Brain pericyte (primary cell): ENCODE measurements around the gene BPIFB6.

Source experiments
- DNase-seq: peaks from one replicate; pipeline ENCODE4 v3.0.0-alpha.2; 2012; ENCODE audit warnings: low read depth, low spot score

Gene BPIFB6

GRCh38 chr20:33031531-33031930 lies at the start of gene BPIFB6:
Gene BPIFB6 (plus strand): TSS chr20:33031648. CDS start chr20:33031648, 0 bp downstream.
- DNase-seq, result no peak

DNA sequence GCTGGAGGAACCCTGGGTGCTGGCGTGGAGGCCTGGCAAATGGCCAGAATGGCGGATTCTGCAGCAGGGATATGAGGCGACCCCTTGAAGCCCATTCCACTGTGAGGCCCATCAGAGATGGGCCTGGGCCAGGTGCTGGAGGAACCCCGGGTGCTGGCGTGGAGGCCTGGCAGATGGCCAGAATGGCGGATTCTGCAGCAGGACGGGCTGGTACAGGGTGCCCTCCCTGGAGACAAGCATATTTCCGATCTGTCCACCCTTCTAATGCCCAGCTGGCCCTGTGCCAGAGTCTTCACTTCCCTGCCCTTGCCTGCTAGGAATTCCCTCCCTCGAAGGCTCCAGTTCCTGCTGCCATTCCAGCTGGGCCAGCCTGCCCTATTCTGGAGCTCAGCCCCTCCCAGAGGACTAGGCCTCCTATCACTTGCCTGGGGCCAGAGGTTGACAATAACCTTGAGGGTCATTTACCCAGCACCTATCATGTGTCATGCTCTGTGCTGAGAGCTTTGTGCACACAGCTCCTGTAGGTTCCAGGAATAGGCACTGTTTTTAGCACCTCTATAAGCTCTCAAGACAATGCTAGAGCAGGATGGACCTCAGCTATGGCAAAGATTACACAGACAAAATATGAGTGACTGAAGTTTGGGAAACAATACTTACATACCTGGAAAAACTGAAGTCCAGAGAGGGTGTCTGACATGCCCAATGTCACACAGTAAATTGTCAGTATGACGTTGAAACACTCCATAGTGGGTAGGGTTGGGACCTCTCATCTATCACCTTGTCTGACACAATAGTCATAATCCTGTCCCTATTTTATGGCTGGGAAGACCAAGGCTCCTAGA lies 48.6 kb upstream of the BPIFB6 start:
- DNase-seq, result no peak

DNA sequence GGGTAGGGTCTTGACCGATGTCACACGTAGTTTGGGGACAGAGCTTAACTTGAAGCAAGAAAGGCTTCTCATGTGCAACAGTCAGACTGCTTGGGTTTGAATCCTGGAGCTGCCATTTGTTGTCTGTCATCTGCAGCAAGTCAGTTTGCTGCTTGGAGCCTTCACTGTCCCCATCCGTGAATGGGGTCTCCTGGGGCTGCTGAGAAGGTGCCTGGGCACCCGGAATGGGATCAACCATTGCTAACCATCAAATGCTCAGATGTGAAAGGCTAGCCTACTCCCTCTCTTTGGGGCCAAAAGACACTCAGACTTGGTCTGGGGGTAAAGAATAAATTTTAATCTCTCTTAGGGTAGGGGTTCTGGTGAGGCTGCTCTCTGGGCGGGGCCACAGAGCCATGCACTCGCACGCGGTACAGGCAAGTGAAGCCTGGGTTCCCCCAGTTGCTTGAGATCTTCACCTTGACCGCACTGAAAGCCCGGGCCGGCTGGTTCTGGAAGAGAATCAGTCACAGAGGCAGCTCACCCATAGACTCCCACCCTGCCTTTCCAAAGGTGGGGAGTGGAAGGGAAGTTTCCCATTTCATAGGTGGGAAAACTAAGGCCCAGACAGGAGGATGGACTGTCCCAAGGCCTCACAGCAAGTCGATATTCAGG lies 47.9 kb upstream of the BPIFB6 start:
- DNase-seq, result no peak

- no peak for DNase-seq
Observed at GRCh38 chr20:32984196-32984595, 47.3 kb upstream of the BPIFB6 start.

DNA sequence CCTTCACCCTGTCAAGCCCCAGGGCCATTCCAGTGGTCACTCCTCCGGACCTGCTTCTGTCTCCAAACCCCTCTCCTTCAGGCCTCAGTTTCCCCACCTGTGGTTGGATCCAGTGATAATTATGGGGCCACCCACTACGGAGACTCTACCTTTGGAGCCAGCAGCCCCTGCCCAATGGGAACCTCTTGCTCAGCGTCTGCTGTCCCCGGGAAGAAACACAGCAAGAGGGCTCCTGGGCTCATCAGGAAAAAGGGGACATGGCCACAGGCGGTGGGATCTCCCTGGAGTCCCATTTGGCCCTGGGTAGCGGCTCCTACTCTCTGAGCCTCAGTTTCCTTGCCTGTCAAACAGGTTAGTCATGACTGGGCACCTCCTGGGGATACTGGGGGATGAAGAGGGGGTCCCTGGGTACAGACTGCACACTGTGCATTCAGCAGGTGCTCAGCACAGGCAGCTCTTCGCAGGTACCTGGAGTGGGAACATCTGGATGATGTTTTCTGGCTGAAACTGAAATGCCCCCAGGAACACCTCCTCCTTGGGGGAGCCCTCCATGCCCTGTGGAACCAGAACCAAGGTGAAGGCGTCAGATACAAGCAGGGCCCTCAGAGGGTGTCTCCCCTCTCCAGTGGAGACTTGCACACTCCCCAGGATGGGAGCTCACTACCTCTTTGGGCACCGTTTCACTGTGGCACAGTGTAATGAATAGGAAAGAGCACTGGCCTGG lies 46.7 kb upstream of the BPIFB6 start:
- DNase-seq, result no peak

DNA sequence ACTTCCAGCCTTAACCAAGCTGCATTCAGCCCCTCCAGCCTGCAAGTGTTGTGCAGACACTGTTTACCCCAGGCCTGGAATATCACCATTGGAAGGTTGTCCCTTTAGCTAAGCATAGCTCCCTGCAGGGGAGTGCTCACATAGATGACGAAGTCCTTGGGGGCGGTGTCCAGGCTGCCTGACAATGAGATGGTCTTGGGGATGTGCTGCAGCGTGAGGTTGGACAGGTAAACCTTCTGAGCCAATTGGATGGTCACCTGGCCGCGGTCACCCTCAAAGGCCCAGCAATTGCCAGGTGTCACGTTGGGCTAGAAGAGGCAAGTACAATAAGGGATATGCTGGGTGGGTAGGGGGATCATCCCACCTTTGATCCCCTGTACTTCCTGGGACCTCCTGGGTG lies 45.9 kb upstream of the BPIFB6 start:
- no peak for DNase-seq

DNA sequence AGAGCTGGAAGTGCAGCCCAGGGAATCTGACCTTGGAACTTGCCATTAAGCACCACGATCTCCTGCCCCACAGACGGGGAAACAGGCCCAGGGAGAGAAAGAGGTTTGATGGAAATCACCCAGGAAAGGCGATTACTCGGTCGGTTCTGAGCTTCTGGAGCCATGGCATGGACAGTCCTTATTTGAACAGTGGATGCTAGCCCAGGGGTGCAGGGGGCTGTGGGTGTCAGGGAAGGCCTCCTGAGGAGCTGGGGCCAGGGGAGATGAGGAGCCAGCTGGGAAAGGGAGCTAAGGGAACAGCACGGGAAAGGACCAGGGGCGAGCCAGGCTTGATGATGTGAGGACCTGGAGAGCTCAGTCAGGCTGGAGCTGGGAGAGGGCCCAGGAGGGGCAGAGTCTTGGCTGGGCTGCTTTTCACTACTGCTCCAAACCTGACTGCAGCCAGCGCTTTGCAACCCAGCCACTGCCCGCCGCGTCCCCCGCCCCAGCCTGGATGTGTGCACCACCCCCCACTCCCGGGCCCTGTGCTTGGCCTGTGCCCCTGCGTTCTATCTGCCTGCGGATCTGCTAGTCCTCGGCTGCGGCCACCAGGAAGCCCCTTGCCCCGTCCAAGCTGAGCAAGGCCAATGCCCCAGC lies 45.0 kb upstream of the BPIFB6 start:
- DNase-seq, result no peak

- no peak for DNase-seq
Observed at GRCh38 chr20:32987044-32987825, 44.2 kb upstream of the BPIFB6 start.

- DNase-seq, result no peak
Observed at GRCh38 chr20:32988008-32988407, 43.4 kb upstream of the BPIFB6 start.

GRCh38 chr20:32989507-32990283 lies 41.8 kb upstream of the BPIFB6 start:
- DNase-seq, result no peak

DNA sequence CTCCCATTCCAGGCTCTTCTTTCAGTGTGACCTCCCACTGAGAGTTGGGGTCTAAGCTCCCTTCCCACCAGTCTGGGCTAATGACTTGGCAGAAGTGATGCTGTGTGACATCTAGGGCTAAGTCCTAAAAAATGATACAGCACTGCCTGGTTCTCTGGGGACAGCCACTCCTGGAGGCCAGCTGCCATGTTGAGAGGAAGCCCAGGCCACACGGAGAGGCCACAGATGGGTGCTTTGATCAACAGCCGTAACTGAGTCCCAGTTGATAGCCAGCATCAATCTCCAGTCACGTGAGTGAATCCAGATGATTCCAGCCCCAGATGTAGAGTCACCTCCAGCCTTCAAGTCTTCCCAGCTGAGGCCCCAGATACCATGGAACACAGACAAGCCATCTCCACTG lies 41.0 kb upstream of the BPIFB6 start:
- DNase-seq, result no peak

DNA sequence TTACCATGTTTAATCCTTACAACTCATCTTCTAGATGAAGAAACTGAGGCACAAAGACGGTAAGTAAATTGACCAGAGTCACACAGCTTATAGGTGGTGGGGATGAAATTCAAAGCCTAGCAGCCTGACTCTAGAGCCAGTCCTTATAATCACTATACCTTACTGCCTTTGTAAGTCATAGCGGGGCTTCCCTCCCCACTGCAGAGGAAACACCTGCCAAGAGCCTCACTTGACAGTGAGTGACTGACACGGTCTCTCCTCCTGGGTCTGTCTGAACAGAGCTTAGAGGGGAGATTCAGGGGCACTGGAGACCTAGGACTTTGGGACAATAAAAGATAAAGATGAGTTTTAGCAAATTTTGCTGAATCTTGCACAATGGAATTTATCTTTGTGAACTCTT lies 40.1 kb upstream of the BPIFB6 start:
- no peak for DNase-seq

GRCh38 chr20:32991792-32992641 lies 39.4 kb upstream of the BPIFB6 start:
- no peak for DNase-seq

- no peak for DNase-seq
Observed at GRCh38 chr20:32993496-32994050, 37.9 kb upstream of the BPIFB6 start.

DNA sequence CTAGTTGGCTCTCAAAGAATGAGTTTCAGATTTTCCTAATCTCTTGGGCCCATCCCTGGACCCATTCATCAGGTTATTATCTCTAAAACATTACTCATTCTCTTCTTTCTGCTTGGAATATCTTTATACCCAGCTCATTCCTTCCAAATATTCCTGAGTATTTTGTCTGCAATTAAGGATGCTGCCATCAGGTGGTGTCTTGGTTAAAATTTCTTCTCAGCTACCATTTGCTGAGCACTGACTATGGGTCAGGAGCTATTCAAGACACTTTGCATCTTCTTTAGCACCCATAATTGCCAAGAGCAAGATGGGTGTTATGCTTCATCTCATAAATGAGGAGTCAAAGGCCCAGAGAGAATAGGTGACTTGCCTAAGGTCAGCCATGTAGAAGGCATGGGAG lies 35.6 kb upstream of the BPIFB6 start:
- DNase-seq, result no peak

DNA sequence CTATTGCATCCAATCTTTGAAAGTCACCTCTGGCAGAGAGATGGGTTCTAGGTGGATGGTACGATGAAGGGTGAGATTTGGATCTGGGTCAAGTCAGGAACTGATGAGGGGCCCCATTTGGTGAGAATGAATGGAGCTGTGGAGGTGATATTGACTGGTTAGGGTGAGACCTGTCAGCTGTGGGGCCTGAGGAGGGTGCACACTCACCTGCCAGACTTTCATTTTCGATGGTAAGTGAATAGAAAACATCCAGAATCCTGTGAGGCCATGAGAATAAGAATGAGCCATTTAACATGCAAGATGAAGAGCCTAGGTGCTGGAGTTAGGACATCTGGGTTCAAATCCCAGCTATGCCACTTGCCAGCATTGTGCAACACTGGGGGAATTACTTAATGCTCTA lies 34.0 kb upstream of the BPIFB6 start:
- DNase-seq, result no peak

- DNase-seq, result no peak
Observed at GRCh38 chr20:32999603-33000250, 31.7 kb upstream of the BPIFB6 start.

DNA sequence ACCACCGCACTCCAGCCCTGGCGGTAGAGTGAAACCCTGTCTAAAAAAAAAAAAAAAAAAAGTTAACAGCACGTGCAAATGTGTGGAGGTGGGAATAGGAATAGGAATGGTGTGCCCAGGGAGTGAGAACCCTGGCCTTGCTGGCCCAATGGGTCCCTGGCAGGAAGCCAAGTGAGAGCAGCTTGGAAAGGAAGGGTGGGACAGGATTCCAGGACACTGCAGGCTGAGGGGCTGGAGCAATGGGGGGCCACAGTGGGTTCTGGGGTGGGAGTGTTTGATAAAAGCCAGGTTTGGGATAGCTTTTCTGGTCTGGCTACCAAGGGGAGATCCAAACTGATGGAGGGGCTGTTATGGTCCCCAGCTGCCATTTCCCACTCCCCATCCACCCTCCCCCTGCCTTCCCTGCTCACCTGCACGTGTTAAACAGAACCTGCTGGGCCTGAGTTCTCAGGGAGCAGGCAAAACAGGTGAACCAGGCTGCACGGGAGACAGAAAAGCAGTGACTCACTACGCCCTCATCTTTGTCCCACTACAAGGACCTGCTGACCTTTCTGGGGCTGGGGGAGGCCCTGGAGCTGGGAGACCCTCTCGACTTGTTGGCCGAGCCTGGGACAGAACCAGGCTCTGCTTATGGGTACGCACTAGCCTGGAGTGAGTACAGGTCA lies 30.5 kb upstream of the BPIFB6 start:
- DNase-seq, result no peak
